HEK293 (cell line): ENCODE data around the gene HLA-DRB1.

Experiments
- CTCF ChIA-PET: fragments of 350-600 bp; formaldehyde crosslinking; extraction: SDS; loops from one replicate; lab custom pipeline; 2021; ENCODE audit warnings: antibody characterized with exemption; lab: Yijun Ruan, JAX
- POLR2A ChIA-PET: fragments of 300-600 bp; formaldehyde crosslinking; extraction: SDS; loops from one replicate; lab custom pipeline; 2020; ENCODE audit warnings: antibody characterized with exemption, inconsistent platforms; lab: Yijun Ruan, JAX
- H3K27ac ChIP-seq: fragments of 200-500 bp; sonication (Bioruptor generic); 2 replicates; pipeline ENCODE4 v1.5.1; 2014; ENCODE audit warnings: low read depth, low read length, control low read depth, inconsistent platforms; ENCODE audit errors: extremely low read depth
- H3K36me3 ChIP-seq, 2 experiments: fragments of 200-500 bp in 1 of 2; sonication (Bioruptor generic) in 1 of 2; 1 replicate in 1 of 2; 2 replicates in 1 of 2; pipeline ENCODE4 v1.5.1; 2014 to 2017; ENCODE audit warnings: inconsistent platforms in 2 of 2, low read length in 2 of 2; ENCODE audit not compliant: control insufficient read depth in 2 of 2, insufficient read depth in 1 of 2
- H3K4me1 ChIP-seq: fragments of 200-500 bp; sonication (Bioruptor generic); 2 replicates; pipeline ENCODE4 v1.5.1; 2014; ENCODE audit warnings: mild to moderate bottlenecking, low read length, inconsistent platforms; ENCODE audit not compliant: control insufficient read depth, insufficient read depth
- H3K4me3 ChIP-seq: 2 replicates; pipeline ENCODE4 v1.5.1; 2011; ENCODE audit warnings: low read depth, mild to moderate bottlenecking, control low read depth, low read length, moderate library complexity
- H3K9me3 ChIP-seq: fragments of 200-500 bp; sonication (Bioruptor generic); 2 replicates; pipeline ENCODE4 v1.5.1; 2014; ENCODE audit warnings: low read depth, low read length, inconsistent platforms; ENCODE audit not compliant: control insufficient read depth, insufficient read depth
- BCL11B ChIP-seq: fragments of 450-650 bp; formaldehyde crosslinking; IDR thresholded peaks from 2 replicates; pipeline ENCODE4 v1.5.1; 2016; ENCODE audit warnings: low read depth, missing biosample characterization, missing genetic modification characterization
- GLIS2 ChIP-seq: fragments of 450-650 bp; formaldehyde crosslinking; IDR thresholded peaks from 2 replicates; pipeline ENCODE4 v1.5.1; 2016; ENCODE audit warnings: missing biosample characterization, missing genetic modification characterization
- HOXC10 ChIP-seq: sonication (generic); formaldehyde crosslinking; IDR thresholded peaks from 2 replicates; pipeline ENCODE4 v1.8.1; 2023; ENCODE audit warnings: mild to moderate bottlenecking, missing genetic modification reagents
- IKZF3 ChIP-seq: fragments of 450-650 bp; IDR thresholded peaks from 2 replicates; pipeline ENCODE4 v1.5.0; 2018; ENCODE audit warnings: missing biosample characterization, mild to moderate bottlenecking, missing genetic modification characterization, moderate library complexity
- KLF10 ChIP-seq: fragments of 450-650 bp; IDR thresholded peaks from 2 replicates; pipeline ENCODE4 v1.5.1; 2018; ENCODE audit warnings: missing biosample characterization, mild to moderate bottlenecking, missing genetic modification characterization
- KLF16 ChIP-seq: fragments of 450-650 bp; formaldehyde crosslinking; IDR thresholded peaks from 2 replicates; pipeline ENCODE4 v1.5.1; 2017; ENCODE audit warnings: missing biosample characterization, missing genetic modification characterization
- KLF7 ChIP-seq: fragments of 450-650 bp; formaldehyde crosslinking; IDR thresholded peaks from 2 replicates; pipeline ENCODE4 v1.5.1; 2016; ENCODE audit warnings: missing biosample characterization, missing genetic modification characterization, borderline replicate concordance
- REST ChIP-seq: fragments of 450-650 bp; formaldehyde crosslinking; IDR thresholded peaks from 2 replicates; pipeline ENCODE4 v1.5.1; 2016; ENCODE audit warnings: missing biosample characterization, missing genetic modification characterization
- SALL2 ChIP-seq: fragments of 450-650 bp; formaldehyde crosslinking; IDR thresholded peaks from 2 replicates; pipeline ENCODE4 v1.5.0; 2017; ENCODE audit warnings: missing biosample characterization, mild to moderate bottlenecking, missing genetic modification characterization, borderline replicate concordance
- SCRT2 ChIP-seq: fragments of 450-650 bp; formaldehyde crosslinking; IDR thresholded peaks from 2 replicates; pipeline ENCODE4 v1.5.1; 2016; ENCODE audit warnings: missing biosample characterization, missing genetic modification characterization
- ZBTB11 ChIP-seq: fragments of 450-650 bp; formaldehyde crosslinking; conservative IDR thresholded peaks from 2 replicates; pipeline ENCODE4 v1.5.1; 2016; ENCODE audit warnings: low read depth, missing biosample characterization, missing genetic modification characterization
- ZBTB17 ChIP-seq: fragments of 450-650 bp; formaldehyde crosslinking; IDR thresholded peaks from 2 replicates; pipeline ENCODE4 v1.5.1; 2016; ENCODE audit warnings: missing biosample characterization, missing genetic modification characterization
- ZBTB21 ChIP-seq: fragments of 450-650 bp; formaldehyde crosslinking; IDR thresholded peaks from 2 replicates; pipeline ENCODE4 v1.5.1; 2017; ENCODE audit warnings: missing biosample characterization, missing genetic modification characterization
- ZFP41 ChIP-seq: fragments of 450-650 bp; formaldehyde crosslinking; IDR thresholded peaks from 2 replicates; pipeline ENCODE4 v1.5.1; 2016; ENCODE audit warnings: missing biosample characterization, missing genetic modification characterization, borderline replicate concordance
- ZNF132 ChIP-seq: fragments of 450-650 bp; formaldehyde crosslinking; IDR thresholded peaks from 2 replicates; pipeline ENCODE4 v1.5.1; 2017; ENCODE audit warnings: missing biosample characterization, missing genetic modification characterization, borderline replicate concordance
- ZNF169 ChIP-seq: fragments of 450-650 bp; formaldehyde crosslinking; IDR thresholded peaks from 2 replicates; pipeline ENCODE4 v1.5.1; 2016; ENCODE audit warnings: missing biosample characterization, missing genetic modification characterization
- ZNF175 ChIP-seq: fragments of 450-650 bp; formaldehyde crosslinking; IDR thresholded peaks from 2 replicates; pipeline ENCODE4 v1.5.1; 2016; ENCODE audit warnings: missing biosample characterization, missing genetic modification characterization
- ZNF18 ChIP-seq: fragments of 450-650 bp; formaldehyde crosslinking; IDR thresholded peaks from 2 replicates; pipeline ENCODE4 v1.5.1; 2016; ENCODE audit warnings: missing biosample characterization, missing genetic modification characterization
- ZNF223 ChIP-seq: fragments of 450-650 bp; formaldehyde crosslinking; IDR thresholded peaks from 2 replicates; pipeline ENCODE4 v1.5.1; 2016; ENCODE audit warnings: missing biosample characterization, missing genetic modification characterization
- ZNF24 ChIP-seq: fragments of 450-650 bp; formaldehyde crosslinking; IDR thresholded peaks from 2 replicates; pipeline ENCODE4 v1.5.1; 2016; ENCODE audit warnings: missing biosample characterization, missing genetic modification characterization
- ZNF544 ChIP-seq: fragments of 450-650 bp; formaldehyde crosslinking; IDR thresholded peaks from 2 replicates; pipeline ENCODE4 v1.5.0; 2017; ENCODE audit warnings: missing biosample characterization, missing genetic modification characterization
- ZNF585B ChIP-seq: fragments of 450-650 bp; formaldehyde crosslinking; IDR thresholded peaks from 2 replicates; pipeline ENCODE4 v1.5.1; 2016; ENCODE audit warnings: missing biosample characterization, missing genetic modification characterization
- ZNF791 ChIP-seq: fragments of 450-650 bp; formaldehyde crosslinking; IDR thresholded peaks from 2 replicates; pipeline ENCODE4 v1.5.1; 2016; ENCODE audit warnings: missing biosample characterization, missing genetic modification characterization

The HLA-DRB1 gene

GRCh38 chr6:32559747-32560146 is 29.9 kb downstream of the HLA-DRB1 start:
- TF ChIP-seq ZNF544 (tag by site-specific recombination) (peak; percentile 71; the same call in 1 of the 2 replicates), ZNF24 (tag by site-specific recombination) (no peak)
- H3K36me3 ChIP-seq: no peaks in the 10 kb centered on the region
- no peak overlapping the region for H3K4me3 ChIP-seq
- ChIA-PET CTCF (no interaction called here), POLR2A (no interaction called here)
- no peaks in the 10 kb centered on the region for H3K9me3 ChIP-seq
- no peak overlapping the region for H3K27ac ChIP-seq
- H3K4me1 ChIP-seq: peaks cover 4% of the 10 kb centered on the region; the same call in 1 of the 2 replicates

GRCh38 chr6:32558426-32559057 is 31.1 kb downstream of the HLA-DRB1 start:
- TF ChIP-seq ZBTB21 (tag by site-specific recombination) (no peak), HOXC10 (CRISPR knock-in tag) (no peak), KLF16 (tag by site-specific recombination) (no peak), BCL11B (no peak), ZNF175 (no peak), ZNF132 (no peak), REST (tag by site-specific recombination) (no peak), GLIS2 (tag by site-specific recombination) (no peak), SALL2 (tag by site-specific recombination) (no peak), KLF7 (tag by site-specific recombination) (no peak), ZFP41 (no peak)
- ChIA-PET CTCF (no interaction called here), POLR2A (no interaction called here)
- H3K4me1 ChIP-seq: peaks cover 4% of the 10 kb centered on the region; the same call in 1 of the 2 replicates
- no peak overlapping the region for H3K4me3 ChIP-seq
- no peaks in the 10 kb centered on the region for H3K9me3 ChIP-seq
- no peaks in the 10 kb centered on the region for H3K36me3 ChIP-seq
- H3K27ac ChIP-seq: no peak overlapping the region

- H3K9me3 ChIP-seq: no peaks in the 10 kb centered on the region
- no peak overlapping the region for H3K4me3 ChIP-seq
- no peaks in the 10 kb centered on the region for H3K4me1 ChIP-seq
- ChIA-PET CTCF (interaction anchor here (1.4 kb wide), 1 partner anchor 69 kb away, joined by 4 read pairs; no protein-coding TSS in a partner anchor), POLR2A (no interaction called here)
- no peak overlapping the region for H3K27ac ChIP-seq
- no peaks in the 10 kb centered on the region for H3K36me3 ChIP-seq
- TF ChIP-seq ZNF791 (no peak), ZBTB17 (no peak), HOXC10 (CRISPR knock-in tag) (no peak), SCRT2 (tag by site-specific recombination) (no peak), IKZF3 (tag by site-specific recombination) (no peak), ZBTB11 (tag by site-specific recombination) (no peak), ZNF175 (no peak), ZNF585B (no peak), KLF10 (tag by site-specific recombination) (no peak), ZNF223 (tag by site-specific recombination) (no peak), ZNF18 (tag by site-specific recombination) (no peak), ZNF169 (tag by site-specific recombination) (no peak)
Observed at GRCh38 chr6:32554116-32554965, 35.3 kb downstream of the HLA-DRB1 start.
